ENCODE measurements around the gene RASL10B. TPM values are rescaled to one million over a fixed set of nuclear protein-coding genes. Genes with fewer than 3 reads are reported as not detected.

The RASL10B gene
- total RNA-seq, 1 donor from 2014 or later: 2.6 TPM

DNA sequence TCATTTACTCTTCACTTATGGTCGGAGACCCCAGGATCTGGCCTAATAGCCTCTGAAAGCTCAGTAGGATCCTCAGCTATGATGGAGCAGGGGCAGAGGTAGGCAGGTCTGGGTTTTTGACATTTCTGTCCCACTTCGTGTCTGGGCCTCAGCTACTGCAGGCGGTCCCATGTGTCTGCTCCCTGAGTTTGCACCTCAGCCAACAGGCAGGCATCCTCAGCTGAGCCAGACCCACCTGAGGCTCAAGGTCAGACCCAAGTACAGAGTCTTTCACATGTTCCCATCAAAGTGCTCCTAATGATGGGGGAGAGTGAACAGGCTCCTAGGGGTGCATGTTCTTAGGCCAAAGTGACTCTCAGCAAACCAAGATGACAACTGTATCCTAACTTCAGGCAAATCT lies 2.9 kb upstream of the RASL10B start:
- TF ChIP-seq, protein P1, sequence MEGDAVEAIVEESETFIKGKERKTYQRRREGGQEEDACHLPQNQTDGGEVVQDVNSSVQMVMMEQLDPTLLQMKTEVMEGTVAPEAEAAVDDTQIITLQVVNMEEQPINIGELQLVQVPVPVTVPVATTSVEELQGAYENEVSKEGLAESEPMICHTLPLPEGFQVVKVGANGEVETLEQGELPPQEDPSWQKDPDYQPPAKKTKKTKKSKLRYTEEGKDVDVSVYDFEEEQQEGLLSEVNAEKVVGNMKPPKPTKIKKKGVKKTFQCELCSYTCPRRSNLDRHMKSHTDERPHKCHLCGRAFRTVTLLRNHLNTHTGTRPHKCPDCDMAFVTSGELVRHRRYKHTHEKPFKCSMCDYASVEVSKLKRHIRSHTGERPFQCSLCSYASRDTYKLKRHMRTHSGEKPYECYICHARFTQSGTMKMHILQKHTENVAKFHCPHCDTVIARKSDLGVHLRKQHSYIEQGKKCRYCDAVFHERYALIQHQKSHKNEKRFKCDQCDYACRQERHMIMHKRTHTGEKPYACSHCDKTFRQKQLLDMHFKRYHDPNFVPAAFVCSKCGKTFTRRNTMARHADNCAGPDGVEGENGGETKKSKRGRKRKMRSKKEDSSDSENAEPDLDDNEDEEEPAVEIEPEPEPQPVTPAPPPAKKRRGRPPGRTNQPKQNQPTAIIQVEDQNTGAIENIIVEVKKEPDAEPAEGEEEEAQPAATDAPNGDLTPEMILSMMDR (IDR thresholded peaks at IDR 0.05; ENCODE audit: insufficient read depth, low read length, poor library complexity, severe bottlenecking): no peak
- Histone ChIP-seq H3K36me3 (ENCODE audit: control insufficient read depth, insufficient read depth, low read length) (no peaks in the 10 kb centered on the region), H3K27me3 (ENCODE audit: control insufficient read depth, insufficient read depth, low read length) (no peaks in the 10 kb centered on the region), H3K4me3 (ENCODE audit: low read depth, low read length) (no peak overlapping the region)
- no peak for DNase-seq (ENCODE audit: low read depth)

DNA sequence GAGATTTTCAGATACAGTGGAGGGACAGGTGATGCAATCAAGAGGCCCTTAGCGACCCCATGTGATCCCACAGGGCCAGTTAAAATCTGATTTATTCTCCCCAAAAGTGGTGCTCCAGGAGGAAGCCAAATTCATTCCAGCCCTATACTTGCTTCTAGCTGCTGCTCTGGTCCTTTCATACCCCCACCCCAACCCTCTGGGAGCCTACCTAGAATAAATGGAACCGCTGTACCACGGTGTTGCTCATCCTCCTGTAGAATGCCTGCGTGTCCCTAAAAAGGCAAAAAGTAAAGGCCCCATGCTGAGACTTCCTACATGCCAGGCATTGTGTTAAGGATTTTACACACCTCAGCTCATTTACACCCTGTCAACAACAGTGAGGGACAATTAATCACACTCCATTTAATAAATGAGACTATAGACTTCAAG lies 2.0 kb upstream of the RASL10B start:
- Histone ChIP-seq H3K27me3 (ENCODE audit: control insufficient read depth, insufficient read depth, low read length) (no peaks in the 10 kb centered on the region), H3K36me3 (ENCODE audit: control insufficient read depth, insufficient read depth, low read length) (no peaks in the 10 kb centered on the region), H3K4me3 (ENCODE audit: low read depth, low read length) (no peak overlapping the region)
- DNase-seq (ENCODE audit: low read depth): no peak
- TF ChIP-seq, protein P1 (IDR thresholded peaks at IDR 0.05; ENCODE audit: insufficient read depth, low read length, poor library complexity, severe bottlenecking): no peak

DNA sequence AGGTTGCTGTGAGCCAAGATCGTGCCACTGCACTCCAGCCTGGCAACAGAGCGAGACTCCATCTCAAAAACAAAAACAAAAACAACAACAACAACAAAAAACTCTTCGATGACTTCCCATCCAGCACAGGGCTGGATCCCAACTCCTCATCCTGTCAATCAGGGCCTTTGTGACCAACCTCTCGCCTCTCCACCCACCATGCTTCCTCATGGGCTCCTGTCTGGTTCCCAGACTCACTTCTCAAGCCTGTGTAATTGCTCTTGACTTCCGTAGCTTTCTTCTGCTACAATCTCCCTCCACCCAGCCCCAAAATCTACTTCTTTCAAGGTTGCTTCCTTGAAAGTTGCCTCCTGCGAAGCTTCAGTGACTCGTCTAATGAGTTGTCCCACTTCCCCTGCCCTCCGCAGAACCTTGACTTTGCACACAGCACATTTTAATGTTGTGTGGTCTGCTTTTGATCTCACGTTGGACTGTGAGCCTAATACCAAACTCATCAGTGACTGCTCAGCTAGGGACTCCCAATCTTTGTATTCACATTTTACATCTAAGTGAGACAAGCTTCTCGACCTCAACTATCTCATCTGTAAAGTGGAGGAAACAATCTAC lies 936 bp upstream of the RASL10B start:
- Histone ChIP-seq H3K27me3 (ENCODE audit: control insufficient read depth, insufficient read depth, low read length) (peaks cover 2% of the 10 kb centered on the region), H3K4me3 (ENCODE audit: low read depth, low read length) (no peak overlapping the region), H3K36me3 (ENCODE audit: control insufficient read depth, insufficient read depth, low read length) (no peaks in the 10 kb centered on the region)
- DNase-seq (ENCODE audit: low read depth): no peak
- TF ChIP-seq, protein P1 (IDR thresholded peaks at IDR 0.05; ENCODE audit: insufficient read depth, low read length, poor library complexity, severe bottlenecking): no peak

- no peak for DNase-seq (ENCODE audit: low read depth)
Observed at GRCh38 chr17:35731917-35732805, 722 bp downstream of the RASL10B start.

GRCh38 chr17:35732806-35733136 lies 1.3 kb downstream of the RASL10B start:
- DNase-seq (ENCODE audit: low read depth): no peak
- Histone ChIP-seq H3K36me3 (ENCODE audit: control insufficient read depth, insufficient read depth, low read length) (no peaks in the 10 kb centered on the region), H3K4me3 (ENCODE audit: low read depth, low read length) (no peak overlapping the region), H3K27me3 (ENCODE audit: control insufficient read depth, insufficient read depth, low read length) (peaks cover 2% of the 10 kb centered on the region)
- TF ChIP-seq, protein P1 (IDR thresholded peaks at IDR 0.05; ENCODE audit: insufficient read depth, low read length, poor library complexity, severe bottlenecking): no peak

More at GRCh38 chr17:35731917-35732805, 722 bp downstream of the RASL10B start:
- TF ChIP-seq, protein P1 (IDR thresholded peaks at IDR 0.05; ENCODE audit: insufficient read depth, low read length, poor library complexity, severe bottlenecking): no peak
- H3K27me3 ChIP-seq (ENCODE audit: control insufficient read depth, insufficient read depth, low read length): peaks cover 2% of the 10 kb centered on the region
- H3K36me3 ChIP-seq (ENCODE audit: control insufficient read depth, insufficient read depth, low read length): no peaks in the 10 kb centered on the region
- peak overlapping the region; percentile 43 for H3K4me3 ChIP-seq (ENCODE audit: low read depth, low read length)
